RCC 7860 (cell line): Measurements from ENCODE around the gene KIF19.

Experiments used
- DNase-seq: peaks from one replicate; pipeline ENCODE4 v3.0.0-alpha.2; 2015; ENCODE audit warnings: low spot score
- FAIRE-seq: peaks from 2 replicates; lab custom pipeline; 2012; peaks lifted over from hg19 to GRCh38; lab: Jason Lieb, UNC

Gene KIF19

GRCh38 chr17:74304184-74304583 lies 21.8 kb upstream of the KIF19 start:
- DNase-seq (no peak), FAIRE-seq (no peak)

- no peak for FAIRE-seq
- no peak for DNase-seq
Observed at GRCh38 chr17:74305865-74306654, 20.0 kb upstream of the KIF19 start.

DNA sequence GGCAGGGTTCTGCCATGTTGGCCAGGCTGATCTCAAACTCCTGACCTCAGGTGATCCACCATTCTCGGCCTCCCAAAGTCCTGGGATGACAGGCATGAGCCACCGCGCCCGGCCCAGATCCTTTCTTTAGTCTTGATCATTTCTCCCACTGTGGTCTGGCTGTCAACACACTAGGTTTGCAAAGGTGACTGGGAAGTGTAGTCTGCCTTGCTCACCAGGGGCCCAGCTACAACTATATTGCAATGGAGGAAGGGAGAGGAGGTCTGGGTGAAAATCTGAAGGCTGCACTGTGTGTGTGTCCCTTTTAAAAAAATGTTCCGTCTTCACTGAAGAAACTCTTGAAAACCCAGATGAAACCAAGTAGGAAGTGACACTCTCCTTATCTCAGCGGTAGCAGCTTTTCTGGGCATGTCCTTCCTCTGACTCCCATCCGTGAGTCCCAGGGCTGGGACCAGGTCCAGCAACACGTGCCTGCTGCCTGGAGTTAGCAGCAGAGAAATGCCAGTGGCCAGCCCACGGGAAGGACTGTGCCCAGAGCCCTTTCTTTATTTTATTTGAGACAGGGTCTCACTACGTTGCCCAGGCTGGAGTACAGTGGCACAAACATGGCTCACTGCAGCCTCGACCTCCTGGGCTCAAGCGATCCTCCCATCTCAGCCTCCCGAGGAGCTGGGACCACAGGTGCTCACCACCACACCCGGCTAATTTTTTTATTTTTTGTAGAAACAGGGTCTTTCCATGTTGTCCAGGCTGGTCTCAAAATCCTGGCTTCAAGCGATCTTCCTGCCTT lies 17.8 kb upstream of the KIF19 start:
- DNase-seq (no peak), FAIRE-seq (no peak)

GRCh38 chr17:74309902-74310301 lies 16.1 kb upstream of the KIF19 start:
- DNase-seq = no peak
- no peak for FAIRE-seq

DNA sequence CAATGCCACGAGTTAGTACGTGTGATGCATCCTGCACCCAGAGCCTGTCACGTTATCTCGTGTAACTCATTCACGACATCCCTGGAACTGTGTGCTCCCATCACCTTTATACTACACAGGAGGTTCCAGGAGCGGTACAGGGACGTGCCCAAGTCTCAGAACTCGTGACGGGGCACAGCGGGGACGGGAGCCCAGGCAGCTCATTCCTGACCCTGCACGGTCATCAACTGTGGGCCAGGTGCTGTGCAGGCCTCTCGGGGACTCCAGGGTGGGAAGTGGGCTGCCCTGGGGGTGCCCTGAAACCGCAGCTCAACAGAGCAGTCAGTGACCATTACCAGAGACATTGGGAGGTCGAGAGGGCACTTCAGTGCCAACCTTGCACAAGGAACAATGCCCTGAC lies 11.1 kb upstream of the KIF19 start:
- FAIRE-seq = no peak

DNA sequence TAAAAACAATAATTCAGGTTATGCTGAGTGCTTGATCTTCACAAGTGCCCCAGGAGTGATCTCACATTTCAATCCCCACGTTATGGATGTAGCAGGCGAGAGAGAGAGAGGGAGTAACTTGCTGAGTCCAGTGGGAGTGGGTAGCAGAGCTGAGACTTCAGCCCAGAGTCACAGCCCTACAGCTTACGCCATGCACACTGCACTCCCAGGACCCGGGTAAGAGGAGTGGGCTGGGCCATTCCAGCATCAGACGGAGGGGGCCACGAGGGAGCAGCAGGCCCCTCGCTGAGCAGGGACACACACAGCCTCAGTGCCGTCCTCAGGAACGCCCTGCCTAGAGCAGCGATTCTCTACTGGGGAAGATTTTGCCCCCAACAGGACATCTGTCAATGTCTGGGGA lies 9.8 kb upstream of the KIF19 start:
- no peak for DNase-seq
- FAIRE-seq = no peak

More for the DNA sequence above, 11.1 kb upstream of the KIF19 start:
- DNase-seq = no peak

DNA sequence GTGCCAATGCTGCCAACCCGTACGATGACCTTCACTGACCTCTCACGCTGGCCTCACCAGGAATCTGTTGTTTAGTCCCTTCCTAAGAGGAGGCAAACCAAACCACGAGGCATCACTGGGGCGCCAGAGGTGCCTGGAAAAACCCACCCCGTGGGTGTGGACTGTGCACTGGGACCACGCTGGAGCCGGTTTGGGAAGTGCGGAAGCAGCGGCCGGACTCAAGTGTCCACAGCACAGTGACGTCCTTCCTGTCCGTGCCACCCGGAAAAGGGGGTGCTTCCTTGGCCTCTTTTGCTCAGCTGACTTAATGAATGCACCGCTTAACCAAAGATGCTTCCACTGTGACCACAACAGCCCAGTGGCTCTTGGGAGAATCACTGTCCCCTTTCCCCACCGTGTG lies 9.0 kb upstream of the KIF19 start:
- DNase-seq = no peak
- no peak for FAIRE-seq

DNA sequence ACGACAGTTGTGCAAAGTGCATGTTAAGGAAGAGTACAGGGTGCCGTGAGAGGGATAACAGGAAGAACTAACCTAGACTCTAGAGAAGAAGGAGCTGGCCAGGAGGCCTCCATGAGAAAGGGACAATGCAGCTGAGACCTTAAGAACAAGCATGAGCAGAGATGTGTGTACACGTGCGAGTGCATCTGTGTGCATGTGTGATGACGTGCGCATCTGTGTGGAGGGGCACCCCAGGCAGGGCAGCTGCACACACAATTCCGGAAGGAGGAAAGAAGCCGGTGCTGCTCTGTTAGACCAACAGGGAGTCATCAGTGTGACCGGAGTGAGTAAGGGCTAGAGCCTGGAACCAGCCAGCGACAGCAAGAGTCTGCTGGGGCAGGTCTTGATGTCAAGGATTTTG lies 7.6 kb upstream of the KIF19 start:
- no peak for FAIRE-seq
- DNase-seq = no peak

GRCh38 chr17:74324521-74324920 lies 1.5 kb upstream of the KIF19 start:
- DNase-seq (no peak), FAIRE-seq (no peak)

DNA sequence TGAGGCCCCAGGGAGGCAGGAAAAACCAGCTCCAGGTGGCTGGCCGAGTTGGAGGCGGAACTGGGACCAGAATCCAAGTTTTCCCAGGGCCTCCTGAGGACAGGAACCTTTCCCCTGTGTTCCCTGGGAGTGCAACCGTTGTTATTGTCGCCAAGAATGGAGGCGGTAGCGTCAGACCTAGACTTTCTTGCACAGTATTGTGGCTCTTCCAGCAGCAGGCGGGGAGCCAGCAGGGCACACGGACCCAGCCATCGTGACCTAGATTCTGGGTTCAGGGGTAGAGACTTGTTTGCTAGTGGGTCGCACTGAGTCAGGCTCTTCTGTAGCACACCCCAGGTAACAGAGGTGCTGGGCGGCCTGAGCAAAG lies 667 bp upstream of the KIF19 start:
- FAIRE-seq (no peak), DNase-seq (no peak)

DNA sequence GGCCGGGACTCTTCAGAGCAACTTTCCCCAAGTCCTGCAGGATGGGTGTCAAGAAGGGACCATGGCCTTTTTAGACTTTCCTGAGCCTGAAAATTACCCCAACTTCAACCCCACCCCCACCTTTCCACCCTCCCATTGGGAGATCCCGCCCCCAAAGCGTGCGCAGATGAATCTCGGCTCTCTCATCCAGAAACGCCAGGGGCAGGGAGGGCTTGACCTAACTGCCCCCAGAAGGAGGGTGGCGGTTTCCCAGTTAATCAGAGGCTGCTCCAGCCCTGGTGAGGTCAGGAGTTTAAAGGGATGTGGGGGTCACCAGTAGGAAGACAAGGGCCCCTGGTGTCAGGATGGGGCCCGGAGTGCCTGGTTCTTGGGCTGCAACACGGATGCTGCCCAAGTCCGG lies 480 bp downstream of the KIF19 start:
- no peak for FAIRE-seq
- DNase-seq = no peak

DNA sequence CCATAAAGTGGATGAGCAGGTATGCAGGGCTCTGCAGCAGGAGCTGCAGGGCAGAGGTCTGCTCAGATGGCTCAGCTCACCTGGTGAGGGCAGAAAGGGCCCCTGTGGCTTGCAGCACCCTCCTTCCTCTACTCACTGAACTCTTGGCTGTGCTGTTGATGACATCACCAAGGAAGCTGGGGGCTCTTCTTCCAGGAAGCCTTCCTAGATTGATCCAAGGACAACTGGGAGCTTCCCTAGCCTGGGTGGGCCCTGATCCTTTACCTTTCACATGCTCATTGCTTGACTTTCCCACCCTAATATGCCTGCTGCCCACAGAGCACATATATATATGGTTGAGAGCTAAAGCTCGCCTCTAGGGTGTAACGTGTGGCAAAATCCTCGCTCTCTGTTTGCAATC lies 2.5 kb downstream of the KIF19 start:
- no peak for DNase-seq
- no peak for FAIRE-seq

GRCh38 chr17:74329378-74329777 lies 3.4 kb downstream of the KIF19 start:
- DNase-seq = no peak
- FAIRE-seq = no peak

GRCh38 chr17:74330446-74330845 lies 4.4 kb downstream of the KIF19 start:
- FAIRE-seq (no peak), DNase-seq (no peak)

GRCh38 chr17:74332017-74332650 lies 6.1 kb downstream of the KIF19 start:
- FAIRE-seq = no peak
- DNase-seq = no peak

DNA sequence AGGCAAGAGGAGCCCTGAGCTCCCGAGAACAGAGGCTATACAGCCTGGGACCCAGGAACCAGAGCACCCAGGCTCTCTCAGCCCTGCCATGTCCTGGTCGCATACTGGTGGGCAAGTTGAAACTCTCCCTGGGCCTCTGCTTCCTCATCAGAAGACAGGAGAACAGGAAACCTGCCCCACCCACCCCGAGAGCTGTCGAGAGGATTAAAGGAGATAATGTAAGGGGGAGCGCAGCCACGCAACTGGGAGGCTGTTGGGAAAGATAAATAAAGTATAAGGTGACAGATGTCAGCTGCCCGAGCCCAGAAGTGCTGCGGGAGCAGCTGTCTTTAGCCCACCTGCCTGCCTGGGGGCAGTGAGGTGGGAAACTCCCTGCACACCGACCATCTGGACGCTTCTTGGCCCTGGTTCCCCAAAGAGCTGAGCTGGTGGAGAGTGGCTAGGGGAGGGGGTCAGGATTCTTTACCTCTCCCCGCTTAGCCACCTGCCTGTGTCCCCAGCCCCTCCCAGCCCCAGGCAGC lies 6.8 kb downstream of the KIF19 start:
- no peak for FAIRE-seq
- no peak for DNase-seq

GRCh38 chr17:74334393-74335039 lies 8.5 kb downstream of the KIF19 start:
- FAIRE-seq (no peak), DNase-seq (no peak)

- no peak for DNase-seq
- FAIRE-seq = no peak
Observed at GRCh38 chr17:74335529-74336062, 9.6 kb downstream of the KIF19 start.

- DNase-seq = no peak
Observed at GRCh38 chr17:74336307-74336706, 10.3 kb downstream of the KIF19 start.

GRCh38 chr17:74337834-74338500 lies 11.9 kb downstream of the KIF19 start:
- FAIRE-seq (no peak), DNase-seq (no peak)

More at GRCh38 chr17:74336307-74336706, 10.3 kb downstream of the KIF19 start:
- no peak for FAIRE-seq
